HEK293 (cell line): ENCODE results near the gene RFNG.

ENCODE experiments used
- CTCF ChIP-seq: fragments of 450-650 bp; formaldehyde crosslinking; IDR thresholded peaks from 2 replicates; pipeline ENCODE4 v1.5.1; 2016; ENCODE audit warnings: missing biosample characterization, missing genetic modification characterization
- GLIS1 ChIP-seq: fragments of 450-650 bp; formaldehyde crosslinking; IDR thresholded peaks from 2 replicates; pipeline ENCODE4 v1.5.1; 2016; ENCODE audit warnings: missing biosample characterization, missing genetic modification characterization
- KLF8 ChIP-seq: fragments of 450-650 bp; formaldehyde crosslinking; IDR thresholded peaks from 2 replicates; pipeline ENCODE4 v1.5.1; 2016; ENCODE audit warnings: missing biosample characterization, missing genetic modification characterization
- KLF9 ChIP-seq: fragments of 450-650 bp; formaldehyde crosslinking; IDR thresholded peaks from 2 replicates; pipeline ENCODE4 v1.5.1; 2016; ENCODE audit warnings: missing biosample characterization, missing genetic modification characterization, low read depth
- ZBTB1 ChIP-seq: fragments of 450-650 bp; formaldehyde crosslinking; IDR thresholded peaks from 2 replicates; pipeline ENCODE4 v1.5.1; 2016; ENCODE audit warnings: missing biosample characterization, missing genetic modification characterization
- ZNF133 ChIP-seq: fragments of 450-650 bp; formaldehyde crosslinking; IDR thresholded peaks from 2 replicates; pipeline ENCODE4 v1.5.1; 2016; ENCODE audit warnings: missing biosample characterization, missing genetic modification characterization
- ZNF626 ChIP-seq: fragments of 450-650 bp; sonication (Bioruptor Pico); formaldehyde crosslinking; IDR thresholded peaks from 2 replicates; pipeline ENCODE4 v1.5.1; 2018; ENCODE audit warnings: missing biosample characterization, missing genetic modification characterization, inconsistent platforms
- ZNF664 ChIP-seq: fragments of 450-650 bp; formaldehyde crosslinking; IDR thresholded peaks from 2 replicates; pipeline ENCODE4 v1.5.1; 2016; ENCODE audit warnings: missing biosample characterization, missing genetic modification characterization
- TF ChIP-seq, protein P1 (sequence below): fragments of 450-650 bp; formaldehyde crosslinking; IDR thresholded peaks from 2 replicates; pipeline ENCODE4 v1.5.1; 2016; ENCODE audit warnings: missing biosample characterization, missing genetic modification characterization

DNA sequence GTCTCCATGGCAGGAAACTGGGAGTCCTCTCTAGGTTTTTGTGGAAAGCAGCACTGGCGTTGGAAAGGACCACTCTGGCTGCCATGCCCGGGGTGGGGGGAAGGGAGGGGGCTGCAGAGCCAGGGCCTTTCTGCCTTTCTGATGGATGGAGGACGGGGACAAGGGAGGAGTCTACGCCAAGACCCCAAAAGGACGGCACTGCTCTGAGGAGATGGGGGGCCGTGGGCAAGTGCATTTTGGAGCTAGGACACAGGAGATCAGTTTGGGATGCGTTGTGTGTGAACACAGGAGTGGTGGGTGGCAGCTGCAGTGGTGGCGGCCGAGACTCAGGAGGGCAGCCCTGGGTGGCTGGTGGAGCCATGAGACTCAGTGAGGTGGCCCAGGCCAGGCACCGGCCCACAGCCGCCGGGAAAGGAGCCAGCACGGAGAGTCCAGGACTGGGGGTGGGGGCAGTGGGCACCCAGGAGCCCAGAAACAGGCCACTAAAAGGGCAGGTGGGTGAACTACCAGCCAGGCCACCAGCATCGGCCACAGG lies 31.0 kb downstream of the RFNG start:
- TF ChIP-seq ZBTB1 (tag by site-specific recombination) (no peak), CTCF (no peak), KLF9 (tag by site-specific recombination) (no peak), ZNF664 (tag by site-specific recombination) (no peak), ZNF626 (tag by site-specific recombination) (no peak), KLF8 (tag by site-specific recombination) (no peak), GLIS1 (tag by site-specific recombination) (no peak), ZNF133 (no peak)
- TF ChIP-seq, protein P1, sequence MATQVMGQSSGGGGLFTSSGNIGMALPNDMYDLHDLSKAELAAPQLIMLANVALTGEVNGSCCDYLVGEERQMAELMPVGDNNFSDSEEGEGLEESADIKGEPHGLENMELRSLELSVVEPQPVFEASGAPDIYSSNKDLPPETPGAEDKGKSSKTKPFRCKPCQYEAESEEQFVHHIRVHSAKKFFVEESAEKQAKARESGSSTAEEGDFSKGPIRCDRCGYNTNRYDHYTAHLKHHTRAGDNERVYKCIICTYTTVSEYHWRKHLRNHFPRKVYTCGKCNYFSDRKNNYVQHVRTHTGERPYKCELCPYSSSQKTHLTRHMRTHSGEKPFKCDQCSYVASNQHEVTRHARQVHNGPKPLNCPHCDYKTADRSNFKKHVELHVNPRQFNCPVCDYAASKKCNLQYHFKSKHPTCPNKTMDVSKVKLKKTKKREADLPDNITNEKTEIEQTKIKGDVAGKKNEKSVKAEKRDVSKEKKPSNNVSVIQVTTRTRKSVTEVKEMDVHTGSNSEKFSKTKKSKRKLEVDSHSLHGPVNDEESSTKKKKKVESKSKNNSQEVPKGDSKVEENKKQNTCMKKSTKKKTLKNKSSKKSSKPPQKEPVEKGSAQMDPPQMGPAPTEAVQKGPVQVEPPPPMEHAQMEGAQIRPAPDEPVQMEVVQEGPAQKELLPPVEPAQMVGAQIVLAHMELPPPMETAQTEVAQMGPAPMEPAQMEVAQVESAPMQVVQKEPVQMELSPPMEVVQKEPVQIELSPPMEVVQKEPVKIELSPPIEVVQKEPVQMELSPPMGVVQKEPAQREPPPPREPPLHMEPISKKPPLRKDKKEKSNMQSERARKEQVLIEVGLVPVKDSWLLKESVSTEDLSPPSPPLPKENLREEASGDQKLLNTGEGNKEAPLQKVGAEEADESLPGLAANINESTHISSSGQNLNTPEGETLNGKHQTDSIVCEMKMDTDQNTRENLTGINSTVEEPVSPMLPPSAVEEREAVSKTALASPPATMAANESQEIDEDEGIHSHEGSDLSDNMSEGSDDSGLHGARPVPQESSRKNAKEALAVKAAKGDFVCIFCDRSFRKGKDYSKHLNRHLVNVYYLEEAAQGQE (tag by site-specific recombination) = no peak
